Measurements from ENCODE around the gene RPS6KA2. TPM values are rescaled to one million over a fixed set of nuclear protein-coding genes. Genes with fewer than 3 reads are reported as not detected.

The RPS6KA2 gene
- total RNA-seq, 3 donors from 2014 or later (not counting 1 experiment from before 2014, with no cell fraction given): 2.8 to 4.5 (median 2.9) TPM

- TF ChIP-seq, protein P1, sequence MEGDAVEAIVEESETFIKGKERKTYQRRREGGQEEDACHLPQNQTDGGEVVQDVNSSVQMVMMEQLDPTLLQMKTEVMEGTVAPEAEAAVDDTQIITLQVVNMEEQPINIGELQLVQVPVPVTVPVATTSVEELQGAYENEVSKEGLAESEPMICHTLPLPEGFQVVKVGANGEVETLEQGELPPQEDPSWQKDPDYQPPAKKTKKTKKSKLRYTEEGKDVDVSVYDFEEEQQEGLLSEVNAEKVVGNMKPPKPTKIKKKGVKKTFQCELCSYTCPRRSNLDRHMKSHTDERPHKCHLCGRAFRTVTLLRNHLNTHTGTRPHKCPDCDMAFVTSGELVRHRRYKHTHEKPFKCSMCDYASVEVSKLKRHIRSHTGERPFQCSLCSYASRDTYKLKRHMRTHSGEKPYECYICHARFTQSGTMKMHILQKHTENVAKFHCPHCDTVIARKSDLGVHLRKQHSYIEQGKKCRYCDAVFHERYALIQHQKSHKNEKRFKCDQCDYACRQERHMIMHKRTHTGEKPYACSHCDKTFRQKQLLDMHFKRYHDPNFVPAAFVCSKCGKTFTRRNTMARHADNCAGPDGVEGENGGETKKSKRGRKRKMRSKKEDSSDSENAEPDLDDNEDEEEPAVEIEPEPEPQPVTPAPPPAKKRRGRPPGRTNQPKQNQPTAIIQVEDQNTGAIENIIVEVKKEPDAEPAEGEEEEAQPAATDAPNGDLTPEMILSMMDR (IDR thresholded peaks at IDR 0.05): no peak
- H3K27me3 Mint-ChIP-seq (ENCODE audit: low read depth in 2 of 2): peaks cover 4% of the 10 kb centered on the region in 2 donors
- DNase-seq: no peak
- Histone ChIP-seq H3K36me3 (ENCODE audit: control insufficient read depth, insufficient read depth, low read length) (no peaks in the 10 kb centered on the region), H3K4me3 (ENCODE audit: low read length) (no peak overlapping the region), H3K4me1 (ENCODE audit: control insufficient read depth, insufficient read depth, low read length) (no peaks in the 10 kb centered on the region), H3K27me3 (ENCODE audit: control insufficient read depth, insufficient read depth, low read length) (no peaks in the 10 kb centered on the region), H3K27ac (ENCODE audit: low read length) (no peak overlapping the region), H3K9me3 (ENCODE audit: control insufficient read depth, insufficient read depth, low read length) (no peaks in the 10 kb centered on the region)
- no peak overlapping the region for H3K27ac Mint-ChIP-seq
- ATAC-seq: no peak
- 87% methylated on average over 7 of the region's 9 CpGs for WGBS (ENCODE audit: insufficient coverage)
- peaks cover 3 to 6% of the 10 kb centered on the region in 2 donors for H3K9me3 Mint-ChIP-seq
- intact Hi-C loops (cut with micrococcal nuclease): no loop called here
- no peak overlapping the region for H3K4me3 Mint-ChIP-seq
- no peaks in the 10 kb centered on the region for H3K36me3 Mint-ChIP-seq
- no peaks in the 10 kb centered on the region for H3K4me1 Mint-ChIP-seq
Measured at GRCh38 chr6:166579237-166579850, 47.7 kb downstream of the RPS6KA2 start.

GRCh38 chr6:166578536-166579236, 48.4 kb downstream of the RPS6KA2 start:
- Mint-ChIP-seq H3K4me3 (no peak overlapping the region), H3K36me3 (no peaks in the 10 kb centered on the region), H3K4me1 (no peaks in the 10 kb centered on the region), H3K9me3 (peaks cover 3 to 6% of the 10 kb centered on the region in 2 donors), H3K27ac (no peak overlapping the region), H3K27me3 (ENCODE audit: low read depth in 2 of 2) (peaks cover 4 to 7% of the 10 kb centered on the region in 2 donors)
- TF ChIP-seq, protein P1 (IDR thresholded peaks at IDR 0.05): no peak
- DNase-seq (no peak), ATAC-seq (no peak)
- Histone ChIP-seq H3K4me1 (ENCODE audit: control insufficient read depth, insufficient read depth, low read length) (no peaks in the 10 kb centered on the region), H3K27me3 (ENCODE audit: control insufficient read depth, insufficient read depth, low read length) (no peaks in the 10 kb centered on the region), H3K36me3 (ENCODE audit: control insufficient read depth, insufficient read depth, low read length) (no peaks in the 10 kb centered on the region), H3K27ac (ENCODE audit: low read length) (no peak overlapping the region), H3K4me3 (ENCODE audit: low read length) (no peak overlapping the region), H3K9me3 (ENCODE audit: control insufficient read depth, insufficient read depth, low read length) (no peaks in the 10 kb centered on the region)
- intact Hi-C loops (cut with micrococcal nuclease): no loop called here
- WGBS (ENCODE audit: insufficient coverage): 95% methylated on average over 15 of the region's 15 CpGs

GRCh38 chr6:166575205-166575604, 51.8 kb downstream of the RPS6KA2 start:
- peaks cover 3 to 6% of the 10 kb centered on the region in 2 donors for H3K9me3 Mint-ChIP-seq
- Histone ChIP-seq H3K4me3 (ENCODE audit: low read length) (no peak overlapping the region), H3K27me3 (ENCODE audit: control insufficient read depth, insufficient read depth, low read length) (no peaks in the 10 kb centered on the region), H3K9me3 (ENCODE audit: control insufficient read depth, insufficient read depth, low read length) (no peaks in the 10 kb centered on the region), H3K27ac (ENCODE audit: low read length) (no peak overlapping the region), H3K4me1 (ENCODE audit: control insufficient read depth, insufficient read depth, low read length) (no peaks in the 10 kb centered on the region), H3K36me3 (ENCODE audit: control insufficient read depth, insufficient read depth, low read length) (no peaks in the 10 kb centered on the region)
- DNase-seq (no peak), ATAC-seq (no peak)
- peaks cover 0 to 7% of the 10 kb centered on the region in 2 donors for H3K4me1 Mint-ChIP-seq
- TF ChIP-seq, protein P1 (IDR thresholded peaks at IDR 0.05): no peak
- H3K4me3 Mint-ChIP-seq: no peak overlapping the region
- 95% methylated on average over 10 of the region's 11 CpGs for WGBS (ENCODE audit: insufficient coverage)
- intact Hi-C loops (cut with micrococcal nuclease): no loop called here
- peaks cover 7 to 12% of the 10 kb centered on the region in 2 donors for H3K27me3 Mint-ChIP-seq (ENCODE audit: low read depth in 2 of 2)
- no peak overlapping the region for H3K27ac Mint-ChIP-seq
- no peaks in the 10 kb centered on the region for H3K36me3 Mint-ChIP-seq

All from natural killer cell (primary cell).